Muscle of arm (tissue), 12 donors: Measurements from ENCODE around the gene FXR2. TPM values are rescaled to one million over a fixed set of nuclear protein-coding genes. Genes with fewer than 3 reads are reported as not detected.

Source experiments
- DNase-seq: peaks from one replicate; pipeline ENCODE4 v3.0.0-alpha.2; 2013
- polyA plus RNA-seq, 12 donors: library from polyadenylated mRNA; unstranded; fragments of 120-200 nt; gene quantifications; one replicate each; pipeline ENCODE4 v1.2.1, GENCODE V29; 2013; ENCODE audit not compliant: insufficient read length in 12 of 12

FXR2 gene
- polyA plus RNA-seq, 12 donors, result 30.5 to 71.8 (median 37.0) TPM; not detected in 1

GRCh38 chr17:7589891-7590691, 24.6 kb downstream of the FXR2 start, which contains the start of gene SOX15:
TSS of gene SOX15 (minus strand) at chr17:7590094. CDS start at chr17:7589676, 418 bp downstream.
- no peak for DNase-seq

- peak; percentile 91 for DNase-seq
These were observed 25.4 kb downstream of the FXR2 start for GRCh38 chr17:7589204-7589868.

- DNase-seq, result no peak
These were observed 26.0 kb downstream of the FXR2 start for GRCh38 chr17:7588553-7589203.

- no peak for DNase-seq
These were observed 27.1 kb downstream of the FXR2 start for GRCh38 chr17:7587420-7588151.

- no peak for DNase-seq
These were observed 27.9 kb downstream of the FXR2 start for GRCh38 chr17:7586673-7587419.

- DNase-seq, result peak; percentile 99
These were observed 31.2 kb downstream of the FXR2 start, which contains the start of gene MPDU1 for GRCh38 chr17:7583253-7584109. TSS of gene MPDU1 (plus strand) at chr17:7583852. CDS start at chr17:7583863, 11 bp downstream.

GRCh38 chr17:7582396-7583252, 32.1 kb downstream of the FXR2 start:
- no peak for DNase-seq

GRCh38 chr17:7580604-7581575, 33.8 kb downstream of the FXR2 start:
- no peak for DNase-seq

GRCh38 chr17:7579834-7580603, 34.7 kb downstream of the FXR2 start:
- no peak for DNase-seq

GRCh38 chr17:7579001-7579833, 35.5 kb downstream of the FXR2 start, which contains the start of gene CD68:
TSS of gene CD68 (plus strand) at chr17:7579638. CDS start at chr17:7579678, 40 bp downstream.
- no peak for DNase-seq

- DNase-seq, result no peak
These were observed 37.1 kb downstream of the FXR2 start for GRCh38 chr17:7577327-7578199.

- DNase-seq, result no peak
These were observed 38.2 kb downstream of the FXR2 start for GRCh38 chr17:7576432-7576937.

- DNase-seq, result no peak
These were observed 38.7 kb downstream of the FXR2 start for GRCh38 chr17:7575959-7576358.

GRCh38 chr17:7575481-7575883, 39.2 kb downstream of the FXR2 start:
- DNase-seq, result no peak
